ENCODE measurements around the gene PSMG1.
"Not testable (repeated sequence)": the region's sequence is repeated elsewhere in the genome, so short reads cannot be mapped to it uniquely, and the experiment has no call there.

The PSMG1 gene

GRCh38 chr21:39188521-39189139 is 5.4 kb upstream of the PSMG1 start:
- DNase-seq (ENCODE audit: low read depth in 3 of 3): no peak

DNA sequence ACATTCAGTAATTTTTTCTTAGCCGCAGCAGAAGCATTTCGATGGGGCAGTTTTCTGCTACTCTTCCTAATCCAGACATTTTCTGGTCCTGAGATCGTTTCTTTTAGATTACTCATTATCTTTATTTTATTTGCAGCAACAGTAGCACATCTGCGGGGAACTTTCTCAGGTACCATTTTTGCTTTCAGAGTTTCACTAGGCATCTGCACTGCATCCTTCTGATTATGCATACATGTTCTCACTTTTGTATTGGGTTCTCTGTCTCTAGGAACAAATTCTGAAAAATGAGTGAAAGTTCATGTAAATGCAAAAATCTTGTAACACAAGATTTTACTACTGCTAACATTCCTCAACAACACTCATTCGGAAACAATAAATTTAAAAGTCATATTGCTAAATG is 3.9 kb upstream of the PSMG1 start:
- DNase-seq (ENCODE audit: low read depth in 3 of 3): no peak

DNA sequence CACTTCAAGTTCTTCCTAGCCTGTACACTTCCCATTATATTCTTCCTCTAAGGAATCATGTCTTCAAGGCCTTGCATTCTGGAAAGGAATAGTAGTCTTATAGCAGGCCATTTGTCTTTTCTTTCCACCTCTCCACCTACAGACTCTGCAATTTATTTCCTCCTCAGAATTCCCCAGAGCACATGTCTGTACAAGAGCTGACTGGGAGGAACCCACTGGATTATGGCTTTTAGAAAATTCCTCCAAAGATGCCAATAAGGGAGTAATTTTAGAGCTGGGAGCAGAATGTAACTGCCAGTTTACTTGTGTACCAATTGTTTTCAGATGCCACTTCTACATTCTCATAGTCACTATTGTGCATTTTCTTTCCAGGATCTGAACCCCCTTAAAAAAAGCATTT is 3.4 kb upstream of the PSMG1 start:
- DNase-seq (ENCODE audit: low read depth in 3 of 3): no peak

DNA sequence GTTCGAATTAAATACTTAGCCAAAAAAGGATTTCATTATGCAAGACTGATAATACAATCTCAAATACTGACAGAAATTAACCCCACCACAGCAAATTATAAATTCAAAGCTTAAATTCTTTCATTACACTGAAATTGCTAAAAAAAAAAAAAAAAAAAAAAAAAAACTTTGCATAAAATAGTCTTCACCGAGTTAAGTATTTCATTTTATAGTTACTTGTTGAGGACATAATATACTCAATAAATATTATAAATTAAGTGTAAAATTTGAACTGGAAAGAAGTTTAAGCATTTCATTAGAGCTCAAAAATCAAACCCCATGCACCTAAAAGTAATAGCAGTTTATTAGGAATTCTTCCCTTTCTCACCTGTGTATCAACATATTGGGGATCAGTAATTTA is 1.9 kb upstream of the PSMG1 start:
- no peak for DNase-seq (ENCODE audit: low read depth in 3 of 3)

DNA sequence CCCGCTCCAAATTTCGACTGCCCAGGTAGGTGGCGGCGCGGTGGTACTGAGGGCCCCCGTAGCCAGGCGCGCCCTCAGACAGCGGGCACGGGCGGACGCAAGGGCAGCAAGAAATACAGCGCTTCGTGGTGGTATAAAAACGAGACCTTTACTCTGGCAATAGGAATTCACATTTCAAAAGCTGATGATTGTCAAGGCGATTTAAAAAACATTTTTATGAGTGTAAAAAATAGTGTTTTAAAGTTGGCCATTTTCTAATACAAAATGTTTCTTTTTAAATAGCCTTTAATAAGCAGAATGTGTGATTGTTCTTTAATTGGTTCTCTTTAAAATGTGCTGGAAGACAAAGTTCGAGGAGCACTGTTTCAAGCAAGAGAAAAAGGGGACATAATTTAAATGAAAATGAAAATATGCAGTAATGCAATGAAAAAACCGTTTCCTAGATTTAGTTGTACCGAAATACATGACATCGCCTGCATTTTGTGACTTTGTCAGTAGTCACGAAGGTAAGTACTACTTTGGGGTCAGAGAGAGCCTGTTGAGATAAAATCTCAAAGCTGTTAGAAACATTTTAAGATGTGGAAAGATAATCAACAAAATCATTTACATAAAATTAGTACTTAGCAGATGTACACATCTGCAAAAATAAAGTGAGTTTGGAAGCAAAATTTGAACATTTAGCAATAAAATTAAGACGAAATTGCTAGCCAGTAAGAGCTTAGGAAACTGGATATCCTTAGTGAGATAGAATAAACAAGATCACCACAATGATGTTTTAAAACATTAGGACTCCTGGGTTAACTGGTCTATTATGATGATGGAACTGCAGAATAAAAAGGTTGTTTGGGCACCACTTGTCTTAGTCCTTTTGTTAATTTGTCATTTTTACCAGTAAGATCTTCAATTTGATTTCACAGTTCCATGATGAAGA is 1.1 kb upstream of the PSMG1 start:
- no peak for DNase-seq (ENCODE audit: low read depth in 3 of 3)

DNA sequence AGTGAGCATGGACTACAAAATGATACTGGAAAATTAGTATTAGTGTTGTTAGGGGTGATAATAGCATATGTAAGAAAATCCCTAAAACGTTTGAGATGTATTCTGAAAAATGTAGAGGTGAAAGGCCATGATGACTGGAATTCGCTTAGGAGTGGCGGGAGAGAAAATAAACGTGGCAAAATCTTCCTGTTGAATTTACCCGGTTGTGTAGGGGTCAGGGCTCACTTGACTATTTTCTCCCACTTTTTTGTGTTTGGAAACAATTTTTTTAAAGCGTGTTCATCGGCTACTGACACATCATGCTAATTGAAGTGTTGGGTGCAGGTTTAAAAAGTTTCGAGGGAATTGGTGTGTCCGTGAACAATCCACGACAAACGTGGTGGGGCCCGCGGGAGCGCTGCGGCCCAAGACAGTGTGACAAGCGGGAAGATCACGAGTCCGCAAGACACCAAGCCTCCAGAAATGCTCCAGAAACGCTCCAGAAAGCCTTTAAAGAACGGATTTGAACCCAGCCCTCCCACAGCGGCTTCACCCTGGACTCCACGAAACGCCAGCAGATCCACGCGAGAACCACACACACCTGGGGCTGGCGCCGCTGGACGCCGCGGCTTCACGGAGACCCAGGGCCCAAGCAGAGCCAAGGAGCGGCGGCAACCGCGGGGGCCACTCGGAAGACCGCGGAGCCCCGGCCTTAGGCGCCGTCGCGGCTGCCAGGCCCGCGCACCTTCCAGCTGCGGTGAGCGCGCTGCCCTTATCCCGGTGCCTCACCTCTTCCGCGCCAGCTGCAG is 573 bp downstream of the PSMG1 start:
- no peak for DNase-seq (ENCODE audit: low read depth in 3 of 3)

DNA sequence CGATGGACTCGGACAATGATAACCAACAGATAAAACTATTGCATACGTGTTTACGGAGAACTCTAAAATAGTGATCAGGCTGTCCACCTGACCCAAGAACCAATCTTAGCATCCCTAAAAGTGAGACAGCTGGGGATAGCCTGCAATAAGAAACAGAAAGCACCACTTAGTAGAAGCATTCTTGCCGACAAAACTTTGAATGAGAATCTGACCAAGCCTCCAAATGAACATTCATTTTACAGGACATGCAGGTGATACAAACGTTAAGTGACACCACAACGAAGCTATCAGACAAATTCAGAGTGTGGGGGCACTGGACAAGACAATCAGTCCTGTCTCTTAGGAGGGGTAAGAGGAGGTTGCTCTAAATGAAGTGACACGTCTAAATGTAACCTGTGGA is 1.2 kb downstream of the PSMG1 start:
- DNase-seq (ENCODE audit: low read depth in 3 of 3): no peak

GRCh38 chr21:39181205-39181818 is 1.9 kb downstream of the PSMG1 start:
- no peak for DNase-seq (ENCODE audit: low read depth in 3 of 3)

- DNase-seq (ENCODE audit: low read depth in 3 of 3): no peak
Measured at GRCh38 chr21:39180429-39181019, 2.7 kb downstream of the PSMG1 start.

GRCh38 chr21:39178421-39178820 is 4.8 kb downstream of the PSMG1 start:
- DNase-seq (ENCODE audit: low read depth in 3 of 3): no peak

- no peak for DNase-seq (ENCODE audit: low read depth in 3 of 3)
Measured at GRCh38 chr21:39176271-39176709, 7.0 kb downstream of the PSMG1 start.

DNA sequence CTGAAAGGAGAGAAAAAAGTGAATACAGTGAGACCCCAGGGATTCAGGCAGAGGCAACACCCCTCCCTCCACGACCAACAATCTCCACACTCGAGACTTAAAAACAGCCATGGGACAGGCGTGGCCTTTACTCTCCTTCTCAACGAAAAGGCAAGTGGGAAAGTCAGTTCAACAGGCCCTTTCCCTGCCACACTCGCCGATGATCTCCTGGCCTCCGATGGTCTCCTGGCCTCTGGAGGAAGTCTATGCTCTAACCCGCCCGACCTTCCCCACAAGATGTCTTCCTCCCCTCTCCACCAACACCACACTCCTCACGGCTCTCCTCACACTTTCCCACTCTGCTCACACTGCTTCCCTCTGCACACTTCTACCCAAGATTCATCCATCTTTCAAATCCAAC is 7.6 kb downstream of the PSMG1 start:
- DNase-seq (ENCODE audit: low read depth in 3 of 3): no peak

GRCh38 chr21:39175154-39175553 is 8.1 kb downstream of the PSMG1 start:
- no peak for DNase-seq (ENCODE audit: low read depth in 3 of 3)

- DNase-seq (ENCODE audit: low read depth in 3 of 3): no peak
Measured at GRCh38 chr21:39173716-39174680, 9.3 kb downstream of the PSMG1 start.

DNA sequence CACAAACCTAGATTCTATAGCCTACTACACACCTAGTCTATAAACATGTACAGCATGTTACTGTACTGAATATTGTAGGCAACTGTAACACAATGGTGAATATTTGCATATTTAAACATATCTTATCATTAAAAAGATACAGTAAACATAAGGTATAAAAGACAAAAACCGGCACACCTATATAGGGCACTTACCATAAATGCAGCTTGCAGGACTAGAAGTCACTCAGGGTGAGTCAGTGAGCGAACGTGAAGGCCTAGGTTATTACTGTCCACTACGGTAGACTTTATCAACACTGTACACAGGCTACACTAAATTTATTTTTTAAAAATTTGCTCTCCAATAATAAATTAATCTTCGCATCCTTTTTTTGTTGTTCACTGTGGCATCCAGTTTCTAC is 13.3 kb downstream of the PSMG1 start:
- DNase-seq (ENCODE audit: low read depth in 3 of 3): no peak

DNA sequence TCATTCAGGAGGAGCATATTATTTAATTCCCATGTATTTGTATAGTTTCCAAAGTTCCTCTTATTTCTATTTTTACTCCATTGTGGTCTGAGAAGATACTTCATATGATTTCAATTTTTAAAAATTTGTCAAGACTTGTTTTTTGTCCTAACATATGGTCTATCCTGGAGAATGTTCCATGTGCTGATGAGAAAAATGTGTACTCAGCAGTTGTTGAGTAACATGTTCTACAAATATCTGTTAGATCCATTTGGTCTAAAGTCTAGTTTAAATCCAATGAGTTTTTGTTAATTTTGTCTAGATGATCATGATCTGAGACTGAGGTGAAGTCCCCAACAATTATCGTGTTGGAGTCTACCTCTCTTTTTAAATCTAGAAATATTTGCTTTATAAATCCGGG is 14.5 kb downstream of the PSMG1 start:
- no peak for DNase-seq (ENCODE audit: low read depth in 3 of 3)

- DNase-seq (ENCODE audit: low read depth in 3 of 3): no peak
Measured at GRCh38 chr21:39164523-39164922, 18.7 kb downstream of the PSMG1 start.

- DNase-seq (ENCODE audit: low read depth in 3 of 3): no peak
Measured at GRCh38 chr21:39161064-39161463, 22.2 kb downstream of the PSMG1 start.

- no peak for DNase-seq (ENCODE audit: low read depth in 3 of 3)
Measured at GRCh38 chr21:39159342-39160063, 23.7 kb downstream of the PSMG1 start.

- not testable (repeated sequence) for DNase-seq (ENCODE audit: low read depth in 3 of 3)
Measured at GRCh38 chr21:39157241-39157640, 26.0 kb downstream of the PSMG1 start.
